ENCODE measurements around the gene COX19.

DNA sequence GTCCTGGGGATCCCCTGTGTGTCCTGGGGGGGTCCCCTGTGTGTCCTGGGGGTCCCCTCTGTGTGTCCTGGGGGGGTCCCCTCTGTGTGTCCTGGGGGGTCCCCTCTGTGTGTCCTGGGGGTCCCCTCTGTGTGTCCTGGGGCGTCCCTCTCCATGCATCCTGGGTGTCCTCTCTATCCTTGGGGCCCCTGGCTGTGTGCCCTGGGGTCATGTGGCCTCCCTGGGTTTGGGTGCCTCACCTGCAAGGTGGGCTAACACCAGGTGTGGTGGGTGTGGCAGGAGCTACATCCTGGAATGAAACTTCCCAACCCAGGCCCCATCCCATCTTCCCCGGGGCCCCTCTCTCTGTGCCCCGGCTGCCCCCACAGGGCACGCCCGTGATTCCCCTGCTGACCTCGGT lies 12.6 kb upstream of the COX19 start:
- TF ChIP-seq, protein P1, sequence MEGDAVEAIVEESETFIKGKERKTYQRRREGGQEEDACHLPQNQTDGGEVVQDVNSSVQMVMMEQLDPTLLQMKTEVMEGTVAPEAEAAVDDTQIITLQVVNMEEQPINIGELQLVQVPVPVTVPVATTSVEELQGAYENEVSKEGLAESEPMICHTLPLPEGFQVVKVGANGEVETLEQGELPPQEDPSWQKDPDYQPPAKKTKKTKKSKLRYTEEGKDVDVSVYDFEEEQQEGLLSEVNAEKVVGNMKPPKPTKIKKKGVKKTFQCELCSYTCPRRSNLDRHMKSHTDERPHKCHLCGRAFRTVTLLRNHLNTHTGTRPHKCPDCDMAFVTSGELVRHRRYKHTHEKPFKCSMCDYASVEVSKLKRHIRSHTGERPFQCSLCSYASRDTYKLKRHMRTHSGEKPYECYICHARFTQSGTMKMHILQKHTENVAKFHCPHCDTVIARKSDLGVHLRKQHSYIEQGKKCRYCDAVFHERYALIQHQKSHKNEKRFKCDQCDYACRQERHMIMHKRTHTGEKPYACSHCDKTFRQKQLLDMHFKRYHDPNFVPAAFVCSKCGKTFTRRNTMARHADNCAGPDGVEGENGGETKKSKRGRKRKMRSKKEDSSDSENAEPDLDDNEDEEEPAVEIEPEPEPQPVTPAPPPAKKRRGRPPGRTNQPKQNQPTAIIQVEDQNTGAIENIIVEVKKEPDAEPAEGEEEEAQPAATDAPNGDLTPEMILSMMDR (conservative IDR thresholded peaks at IDR 0.05): no peak
- no peak for TF ChIP-seq EZH2 (IDR thresholded peaks at IDR 0.05; ENCODE audit: low read depth)
